NCI-H510A treated with DMSO at 0.1 percent for 48 hours (cell line): Measurements from ENCODE around the gene GIMAP5.

ENCODE experiments used
- DNase-seq: peaks from one replicate; lab custom pipeline; 2025; lab: John Stamatoyannopoulos, UW

GIMAP5 gene

DNA sequence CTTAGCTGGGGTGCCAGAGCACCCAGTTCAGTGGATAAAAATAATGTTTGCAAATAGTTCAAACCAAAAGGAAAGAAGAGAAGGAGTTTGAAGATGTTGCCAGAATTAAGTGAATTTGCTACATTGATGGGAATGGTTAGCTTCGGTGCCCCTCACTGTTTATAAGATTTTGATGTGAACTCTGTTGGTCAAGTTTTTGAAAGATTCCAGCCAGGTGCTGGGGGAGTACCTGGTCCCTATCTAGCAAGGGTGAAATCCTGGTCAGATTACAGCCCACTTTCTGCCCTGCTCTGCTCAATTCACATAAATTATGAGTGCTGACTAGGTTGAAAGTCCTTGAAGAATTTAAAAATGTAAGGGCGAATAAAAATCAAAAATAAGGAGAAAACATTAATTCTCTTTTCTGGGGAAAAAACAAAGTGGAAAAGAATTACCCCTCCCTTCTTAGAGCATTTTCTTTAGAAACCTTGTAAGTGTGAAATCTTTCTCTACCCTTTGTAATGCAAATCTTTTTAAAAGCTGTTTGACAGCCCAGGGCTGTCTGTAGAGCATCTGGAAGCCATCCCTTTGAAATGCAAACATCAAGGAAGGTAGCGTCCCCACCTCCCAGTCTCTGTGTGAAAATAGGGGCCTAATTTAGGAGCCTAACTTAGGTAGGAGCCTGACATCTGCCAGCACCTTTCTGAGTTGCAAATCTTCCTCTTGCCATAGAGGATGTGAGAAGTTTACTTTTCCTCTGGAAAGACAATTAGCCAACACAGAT lies 1.4 kb upstream of the GIMAP5 start:
- DNase-seq, result no peak

DNA sequence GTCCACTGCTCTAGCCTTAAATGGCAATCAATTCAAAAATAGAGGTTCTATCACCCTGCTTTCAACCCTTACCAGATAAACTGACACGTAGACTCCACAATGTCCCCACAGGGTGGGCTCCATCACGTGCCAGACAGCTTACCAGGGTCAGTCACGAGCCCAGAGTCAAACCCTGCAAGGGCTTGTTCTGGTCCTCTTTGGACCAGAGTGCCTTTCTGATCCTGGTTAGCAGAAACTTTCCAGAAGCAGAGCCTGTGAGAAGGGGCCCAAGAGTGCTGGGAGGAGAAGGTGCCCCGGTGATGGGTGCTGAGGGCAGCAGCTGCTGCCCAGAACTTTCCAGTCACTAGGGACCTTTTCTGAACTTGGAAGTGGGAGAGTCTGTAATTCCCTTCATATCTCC lies 354 bp upstream of the GIMAP5 start:
- DNase-seq, result no peak

DNA sequence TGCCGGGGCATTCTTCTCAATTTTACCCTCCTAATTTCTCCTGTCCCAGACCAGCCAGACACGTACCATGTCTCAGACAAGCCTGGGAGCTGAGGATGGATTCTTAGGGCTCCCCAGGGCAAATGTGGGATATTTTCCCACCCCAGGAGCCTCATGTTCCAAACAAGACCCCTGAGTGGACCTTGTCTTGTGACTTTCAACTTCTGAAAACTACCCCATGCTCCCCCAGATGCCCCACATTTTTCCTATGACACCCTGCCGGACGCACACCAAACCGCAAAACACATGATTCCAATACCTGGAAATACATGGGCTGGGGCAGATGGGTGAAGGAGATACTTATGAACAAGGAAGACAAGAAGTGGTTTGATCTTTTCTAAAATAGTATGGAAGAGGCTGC lies 874 bp downstream of the GIMAP5 start:
- DNase-seq, result no peak

DNA sequence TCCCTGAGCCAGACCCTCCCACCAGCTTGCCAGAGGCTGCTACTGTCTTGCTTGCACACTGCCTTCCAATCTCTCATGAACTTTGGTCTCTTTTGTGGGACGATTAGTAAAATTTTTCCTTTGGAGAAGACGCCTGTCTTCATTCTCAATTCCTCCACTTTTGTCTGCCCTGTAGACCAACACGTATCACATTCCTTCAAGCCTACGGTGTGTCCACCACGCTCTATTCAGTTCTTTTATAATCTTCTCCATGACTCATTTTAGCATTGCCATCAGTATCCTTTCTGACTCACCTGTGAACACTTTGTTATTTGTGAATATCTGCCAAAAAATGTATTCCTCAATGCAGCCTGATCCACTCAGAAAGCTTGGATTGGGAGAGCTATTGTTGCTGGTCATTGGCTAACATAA lies 1.4 kb downstream of the GIMAP5 start:
- DNase-seq, result no peak

DNA sequence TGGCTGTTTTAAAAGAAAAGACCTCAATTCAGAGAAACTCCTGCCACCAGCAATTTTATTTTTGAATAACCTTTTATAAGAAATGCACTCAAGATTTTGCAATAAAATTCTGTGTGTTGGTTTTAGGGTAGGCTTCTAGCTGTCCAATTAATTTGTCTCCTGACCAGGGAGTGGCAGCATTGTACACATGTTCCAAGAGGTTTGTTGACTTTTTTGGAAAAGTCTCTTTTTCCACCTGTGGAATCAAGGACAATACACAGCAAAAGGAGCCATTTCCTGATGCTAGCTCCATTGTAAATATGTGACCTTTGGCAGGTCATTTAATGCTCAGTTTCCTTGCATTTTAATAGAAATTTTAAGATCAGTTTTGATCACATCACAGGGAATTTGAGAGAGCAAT lies 1.8 kb downstream of the GIMAP5 start:
- no peak for DNase-seq

DNA sequence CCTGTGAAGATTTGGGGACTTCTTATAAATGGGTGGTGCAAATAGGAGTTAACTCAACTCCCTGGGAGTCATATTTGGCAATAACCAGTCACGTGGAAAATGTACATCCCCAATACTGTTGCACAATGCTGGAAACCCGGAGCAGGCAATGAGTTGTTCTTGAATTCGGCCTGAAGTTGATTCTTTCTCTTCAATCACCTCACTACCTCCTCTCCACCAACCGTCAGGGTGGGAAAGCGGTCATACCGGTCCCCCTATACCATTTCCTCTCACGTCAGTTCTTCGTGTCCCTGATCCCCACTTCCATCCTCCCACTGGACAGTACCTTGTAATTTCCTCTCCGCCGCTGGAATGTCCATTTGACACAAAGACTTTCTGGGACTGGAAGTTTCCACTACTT lies 2.8 kb downstream of the GIMAP5 start:
- no peak for DNase-seq

DNA sequence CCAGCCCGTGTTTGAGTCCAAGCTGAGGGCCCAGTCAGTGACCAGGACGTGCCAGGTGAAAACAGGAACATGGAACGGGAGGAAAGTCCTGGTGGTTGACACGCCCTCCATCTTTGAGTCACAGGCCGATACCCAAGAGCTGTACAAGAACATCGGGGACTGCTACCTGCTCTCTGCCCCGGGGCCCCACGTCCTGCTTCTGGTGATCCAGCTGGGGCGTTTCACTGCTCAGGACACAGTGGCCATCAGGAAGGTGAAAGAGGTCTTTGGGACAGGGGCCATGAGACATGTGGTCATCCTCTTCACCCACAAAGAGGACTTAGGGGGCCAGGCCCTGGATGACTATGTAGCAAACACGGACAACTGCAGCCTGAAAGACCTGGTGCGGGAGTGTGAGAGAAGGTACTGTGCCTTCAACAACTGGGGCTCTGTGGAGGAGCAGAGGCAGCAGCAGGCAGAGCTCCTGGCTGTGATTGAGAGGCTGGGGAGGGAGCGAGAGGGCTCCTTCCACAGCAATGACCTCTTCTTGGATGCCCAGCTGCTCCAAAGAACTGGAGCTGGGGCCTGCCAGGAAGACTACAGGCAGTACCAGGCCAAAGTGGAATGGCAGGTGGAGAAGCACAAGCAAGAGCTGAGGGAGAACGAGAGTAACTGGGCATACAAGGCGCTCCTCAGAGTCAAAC lies 5.2 kb downstream of the GIMAP5 start:
- no peak for DNase-seq

DNA sequence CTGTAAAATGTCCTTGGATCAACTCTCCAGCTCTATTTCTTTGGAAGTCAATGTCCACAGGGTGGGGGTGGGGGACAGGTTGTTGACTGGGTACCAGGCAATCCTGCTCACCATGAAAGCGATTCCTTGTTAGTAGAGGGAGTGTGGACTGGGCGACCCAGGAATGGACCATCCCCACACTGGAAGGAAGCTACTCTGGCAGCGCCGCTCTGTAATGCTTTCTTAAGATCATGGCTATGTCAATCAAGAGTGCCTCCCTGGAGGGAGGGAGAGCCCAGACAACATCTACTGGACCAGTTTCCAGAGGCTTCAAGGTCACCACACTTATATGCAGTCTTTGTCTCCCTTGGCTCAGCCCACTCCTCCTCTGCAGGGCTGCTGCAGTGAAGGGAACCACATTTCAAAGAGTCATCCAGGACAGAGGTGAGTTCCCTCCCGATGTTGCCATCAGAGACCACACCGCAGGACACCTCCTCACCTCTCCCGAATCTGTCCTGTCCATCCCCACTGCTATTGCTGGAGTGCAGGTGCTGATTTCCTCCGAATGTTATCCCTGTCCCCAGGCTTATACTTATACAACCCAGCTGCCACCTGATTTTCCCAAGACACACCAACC lies 6.9 kb downstream of the GIMAP5 start:
- DNase-seq, result no peak

DNA sequence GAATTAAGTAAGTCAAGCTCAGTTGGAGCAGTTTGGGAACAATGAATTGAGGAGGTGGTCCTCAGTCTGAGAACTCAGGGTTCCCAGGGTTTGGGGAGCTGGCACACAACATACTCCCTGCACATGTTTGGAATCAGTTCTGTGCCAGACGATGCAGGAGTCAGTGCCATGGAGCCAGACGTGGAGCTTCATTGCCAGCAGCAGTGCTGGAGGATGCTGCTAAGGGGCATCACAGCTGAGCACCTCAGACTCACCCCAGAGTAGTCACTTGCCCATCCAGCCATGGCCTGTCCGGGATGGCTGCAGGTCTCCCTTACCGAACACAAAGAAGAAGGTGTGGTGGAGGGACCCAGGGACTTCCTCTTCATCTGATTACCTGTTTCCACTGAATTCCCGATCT lies 7.9 kb downstream of the GIMAP5 start:
- DNase-seq, result no peak

DNA sequence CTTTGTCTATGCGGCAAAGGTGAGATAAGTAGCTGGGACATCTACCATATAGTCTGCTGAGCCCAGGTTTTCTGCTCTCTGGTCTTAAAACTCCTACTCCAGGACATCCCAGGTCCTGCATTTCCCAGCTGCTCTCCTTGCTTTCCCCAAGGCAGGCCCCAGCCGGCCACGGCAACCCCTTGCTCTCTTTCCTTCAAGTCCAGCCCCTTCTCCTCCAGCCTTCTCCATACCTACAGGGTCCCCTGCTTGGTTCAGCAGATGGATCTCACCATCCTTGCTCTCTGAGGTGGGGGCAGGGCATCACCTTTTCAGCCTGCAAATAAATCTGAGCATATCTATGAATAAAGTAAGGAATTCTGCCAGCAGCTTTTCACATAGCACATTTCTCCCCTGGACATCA lies 8.7 kb downstream of the GIMAP5 start:
- no peak for DNase-seq

DNA sequence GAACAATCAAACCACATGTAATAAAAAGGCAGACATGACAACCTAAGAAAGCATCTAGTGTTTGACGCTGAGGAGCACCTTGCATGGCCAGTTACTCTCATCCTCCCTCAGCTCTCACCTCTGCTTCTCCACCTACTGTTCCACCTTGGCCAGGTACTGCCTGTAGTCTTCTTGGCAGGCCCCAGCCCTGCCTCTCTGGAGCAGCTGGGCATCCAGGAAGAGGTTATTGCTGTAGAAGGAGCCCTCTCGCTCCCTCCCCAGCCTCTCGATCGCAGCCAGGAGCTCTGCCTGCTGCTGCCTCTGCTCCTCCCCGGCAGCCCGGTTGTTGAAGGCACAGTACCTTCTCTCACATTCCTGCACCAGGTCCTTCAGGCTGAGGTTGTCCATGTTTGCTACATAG lies 9.7 kb downstream of the GIMAP5 start:
- DNase-seq, result no peak

DNA sequence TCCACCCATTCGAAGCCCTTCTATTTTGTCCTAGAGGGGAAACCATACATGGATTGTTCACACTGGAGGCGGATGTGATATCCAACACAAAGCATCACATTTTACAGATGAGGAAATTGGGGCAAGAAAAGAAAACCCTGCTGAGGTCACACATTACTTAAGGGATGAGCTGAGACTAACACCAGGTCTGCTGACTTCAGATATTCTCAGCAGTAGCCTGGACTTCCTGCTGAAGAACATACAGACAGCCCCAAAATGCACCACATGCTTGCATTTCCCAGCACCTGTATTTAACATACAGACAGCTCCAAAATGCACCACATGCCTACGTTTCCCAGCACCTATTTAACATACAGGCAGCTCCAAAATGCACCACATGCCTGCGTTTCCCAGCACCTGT lies 11.2 kb downstream of the GIMAP5 start:
- DNase-seq, result no peak

DNA sequence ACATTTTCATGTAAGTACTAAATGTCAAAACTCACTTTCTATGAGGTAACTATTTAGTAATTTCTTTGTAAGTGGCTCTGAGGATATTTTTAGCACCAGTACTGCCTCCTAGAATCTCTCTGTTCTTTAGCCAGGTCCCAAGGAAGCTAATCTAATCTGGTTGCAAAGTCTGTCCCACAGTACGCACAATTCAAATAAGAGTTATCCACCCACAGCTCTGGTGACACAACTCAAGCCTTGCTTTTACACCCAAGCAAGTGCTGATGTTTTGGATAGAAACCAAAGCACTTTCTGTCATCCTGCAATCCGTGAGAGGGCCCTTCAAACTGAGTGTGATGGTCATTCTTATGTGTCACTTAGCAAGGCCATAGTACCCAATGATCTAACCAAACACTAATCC lies 14.5 kb downstream of the GIMAP5 start:
- DNase-seq, result no peak

DNA sequence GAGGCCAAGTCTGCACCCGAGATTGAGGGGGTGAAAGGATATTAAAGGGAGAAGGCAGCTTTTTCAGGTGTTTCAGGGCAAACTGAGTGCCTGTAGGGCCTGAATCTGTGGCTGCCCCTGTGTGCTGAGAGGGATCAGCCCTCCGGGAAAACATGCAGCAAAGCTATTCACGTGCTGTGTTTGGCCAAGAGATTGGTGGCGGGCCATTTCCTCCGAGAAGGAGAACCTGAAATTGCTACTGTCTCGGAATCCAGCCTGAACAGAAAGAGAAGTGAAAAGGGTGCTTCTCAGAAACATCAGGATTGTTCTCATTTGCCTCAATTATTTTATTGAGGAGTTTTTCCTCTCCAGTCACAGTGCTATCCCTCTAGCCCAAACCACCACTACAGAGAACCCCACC lies 16.0 kb downstream of the GIMAP5 start:
- no peak for DNase-seq

DNA sequence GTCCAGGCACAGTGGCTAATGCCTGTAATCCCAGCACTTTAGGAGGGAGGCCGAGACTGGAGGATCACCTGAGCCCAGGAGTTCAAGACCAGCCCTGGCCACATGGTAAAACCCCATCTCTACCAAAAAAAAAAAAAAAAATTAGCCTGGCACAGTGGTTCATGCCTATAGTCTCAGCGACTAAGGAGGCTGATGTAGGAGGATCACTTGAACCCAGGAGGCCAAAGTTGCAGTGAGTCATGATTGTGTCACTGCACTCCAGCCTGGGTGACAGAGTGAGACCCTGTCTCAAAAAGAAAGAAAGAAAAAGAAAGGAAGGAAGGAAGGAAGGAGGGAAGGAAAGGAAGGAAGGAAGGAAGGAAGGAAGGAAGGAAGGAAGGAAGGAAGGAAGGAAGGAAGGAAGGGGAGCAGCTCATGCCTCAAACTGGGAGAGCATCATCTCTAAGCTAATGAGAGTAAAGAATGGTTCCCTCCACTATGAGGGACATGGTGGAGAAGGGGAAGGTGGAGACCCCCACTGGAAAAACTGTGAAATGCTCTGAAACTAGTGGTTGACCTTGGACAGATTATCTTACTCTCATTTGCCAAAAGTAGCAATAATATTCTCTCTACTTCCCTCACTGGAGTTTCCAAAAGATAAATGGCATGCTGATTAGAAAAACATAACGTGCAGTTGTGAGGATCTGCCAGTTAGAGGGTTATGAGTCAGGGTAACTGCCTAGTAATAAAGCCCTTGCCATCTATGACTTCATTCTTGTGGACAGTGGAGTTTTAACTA lies 16.8 kb downstream of the GIMAP5 start:
- DNase-seq, result no peak

DNA sequence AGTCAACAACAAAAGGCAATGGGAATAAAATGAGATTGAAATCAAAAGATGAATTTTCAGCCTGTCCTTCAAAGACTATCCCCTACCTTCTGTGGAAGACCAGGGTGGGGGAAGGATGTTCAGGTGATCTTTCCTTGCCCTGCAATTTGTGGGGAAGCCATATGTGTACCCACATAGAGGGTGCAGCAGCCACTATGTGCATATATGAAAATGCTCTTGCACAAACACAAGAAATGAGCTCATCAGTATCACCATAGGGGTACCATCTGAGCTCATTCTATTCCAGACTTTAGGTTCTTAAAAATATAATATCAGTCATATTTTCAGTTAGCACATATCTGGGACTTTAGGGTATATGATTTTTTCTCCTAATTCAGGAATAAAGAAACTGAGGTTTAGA lies 17.7 kb downstream of the GIMAP5 start:
- no peak for DNase-seq

DNA sequence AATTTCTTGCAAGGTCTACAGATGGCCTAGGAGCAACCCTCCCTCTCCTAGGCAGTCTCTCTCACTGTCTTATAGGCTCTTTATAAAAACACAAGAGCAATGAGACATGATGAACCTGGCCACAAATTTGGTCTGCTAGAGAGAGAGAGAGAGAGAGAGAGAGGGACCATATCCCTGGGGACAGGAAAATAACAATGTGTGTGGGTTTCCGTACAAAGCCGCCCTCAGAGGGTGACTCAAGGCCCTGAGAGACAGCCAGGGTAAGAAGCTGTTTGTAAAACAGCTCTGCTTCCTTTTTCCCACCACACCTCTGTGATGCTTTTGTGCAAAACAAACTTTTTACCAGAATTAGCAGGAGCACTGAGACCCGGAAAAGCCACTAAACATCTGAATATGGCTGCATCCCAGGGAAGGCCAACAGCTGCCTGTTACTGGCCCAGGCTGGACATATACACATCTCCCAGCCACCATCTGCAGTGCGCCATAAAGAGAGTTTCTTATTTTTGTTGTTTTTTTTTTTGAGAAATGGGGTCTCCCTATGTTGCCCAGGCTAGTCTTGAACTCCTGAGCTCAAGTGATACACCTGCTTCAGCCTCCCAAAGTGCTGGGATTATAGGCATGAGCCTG lies 18.4 kb downstream of the GIMAP5 start:
- DNase-seq, result no peak

DNA sequence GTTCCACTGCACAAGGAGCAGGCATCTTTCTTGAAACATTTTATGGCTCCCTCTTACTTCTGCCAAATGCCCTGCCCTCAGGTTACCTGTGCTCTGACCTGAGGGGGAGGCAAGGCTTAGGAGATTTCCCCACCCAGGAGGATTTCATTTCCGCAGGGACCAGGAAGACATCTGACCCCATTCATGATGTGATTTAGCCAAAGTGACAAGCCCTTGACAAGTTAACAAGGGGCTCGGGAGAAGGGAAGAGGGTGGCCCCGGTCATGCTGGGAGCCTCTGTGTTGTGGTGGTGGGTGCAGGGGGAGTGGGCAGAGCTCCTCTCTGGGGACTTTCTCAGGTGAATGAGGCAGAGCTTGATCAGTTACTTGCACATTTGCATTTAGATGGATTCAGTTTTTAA lies 18.9 kb downstream of the GIMAP5 start:
- no peak for DNase-seq

DNA sequence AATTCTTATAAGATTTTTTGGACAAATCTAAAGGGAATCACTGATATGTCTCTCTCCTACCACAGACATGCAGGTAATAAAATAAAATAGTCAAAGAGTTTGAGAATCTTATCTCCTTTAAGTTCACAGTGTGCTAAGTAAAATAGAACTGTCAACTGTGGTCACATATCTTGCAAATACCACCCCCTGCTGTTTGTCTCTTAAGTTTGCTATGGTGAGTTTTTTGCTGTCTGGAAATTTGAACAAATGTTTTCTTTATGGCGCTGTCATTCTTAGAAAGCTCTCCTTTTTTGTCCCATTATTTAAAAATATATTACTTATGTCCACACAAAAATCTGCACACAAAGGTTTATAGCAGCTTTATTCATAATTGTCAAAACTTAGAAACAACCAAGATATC lies 19.6 kb downstream of the GIMAP5 start:
- peak; percentile 7 for DNase-seq

DNA sequence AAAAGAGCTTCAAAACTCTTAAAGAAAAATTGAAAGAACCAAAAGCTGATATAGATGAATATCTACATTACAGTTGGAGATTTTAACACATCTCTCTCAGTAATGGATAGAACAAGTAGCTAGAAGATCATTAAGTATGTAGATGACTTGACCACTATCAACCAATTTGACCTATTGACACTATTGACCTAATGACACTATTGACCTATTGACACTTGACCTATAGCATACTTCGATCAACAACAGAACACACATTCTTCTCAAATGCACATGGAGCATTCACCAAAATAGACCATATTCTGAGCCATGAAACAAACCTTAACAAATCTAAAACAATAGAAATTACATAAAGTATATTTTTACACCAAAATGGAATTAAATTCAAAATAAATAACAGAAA lies 22.3 kb downstream of the GIMAP5 start:
- DNase-seq, result no peak

DNA sequence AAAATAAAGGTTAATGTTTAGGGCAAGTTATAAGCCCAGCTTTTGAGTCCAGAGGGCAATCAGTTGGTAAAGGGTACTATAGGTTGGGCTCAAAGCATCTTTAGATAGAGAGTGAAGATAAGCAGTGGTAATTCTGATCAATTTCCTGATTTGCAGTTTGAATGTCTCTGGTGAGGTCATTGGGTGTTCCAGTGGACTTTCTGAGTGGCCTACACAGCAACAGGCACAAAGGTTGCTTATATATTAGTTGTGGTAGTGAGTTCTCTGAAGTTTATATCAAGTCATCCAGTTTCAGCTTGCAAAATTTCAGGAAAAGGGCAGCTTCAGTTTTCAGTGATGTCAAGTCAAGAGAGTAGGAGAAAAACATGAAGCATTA lies 29.1 kb downstream of the GIMAP5 start:
- DNase-seq, result no peak

DNA sequence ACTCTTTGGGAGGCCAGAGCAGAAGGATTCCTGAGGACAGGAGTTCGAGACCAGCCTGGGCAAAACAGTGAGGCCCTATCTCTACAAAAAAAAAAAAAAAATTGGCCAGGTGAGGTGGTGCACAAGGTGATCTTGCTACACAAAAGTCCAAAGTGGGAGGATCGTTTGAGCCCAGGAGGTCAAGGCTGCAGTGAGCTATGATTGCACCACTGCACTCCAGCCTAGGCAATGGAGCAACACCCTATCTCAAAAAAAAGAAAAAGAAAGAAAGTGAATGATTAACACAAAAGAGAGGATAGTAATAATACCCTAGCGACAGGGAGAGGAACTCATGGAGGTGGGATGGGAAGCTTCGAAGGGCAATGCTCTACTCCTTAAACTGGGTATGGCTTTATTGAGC lies 32.5 kb downstream of the GIMAP5 start:
- DNase-seq, result no peak
